Measurements from ENCODE around the gene NF1. TPM values are rescaled to one million over a fixed set of nuclear protein-coding genes. Genes with fewer than 3 reads are reported as not detected.
"Not testable (repeated sequence)": the region's sequence is repeated elsewhere in the genome, so short reads cannot be mapped to it uniquely, and the experiment has no call there.

NF1 gene
- total RNA-seq: 67.0 and 72.2 TPM in 2 replicates

DNA sequence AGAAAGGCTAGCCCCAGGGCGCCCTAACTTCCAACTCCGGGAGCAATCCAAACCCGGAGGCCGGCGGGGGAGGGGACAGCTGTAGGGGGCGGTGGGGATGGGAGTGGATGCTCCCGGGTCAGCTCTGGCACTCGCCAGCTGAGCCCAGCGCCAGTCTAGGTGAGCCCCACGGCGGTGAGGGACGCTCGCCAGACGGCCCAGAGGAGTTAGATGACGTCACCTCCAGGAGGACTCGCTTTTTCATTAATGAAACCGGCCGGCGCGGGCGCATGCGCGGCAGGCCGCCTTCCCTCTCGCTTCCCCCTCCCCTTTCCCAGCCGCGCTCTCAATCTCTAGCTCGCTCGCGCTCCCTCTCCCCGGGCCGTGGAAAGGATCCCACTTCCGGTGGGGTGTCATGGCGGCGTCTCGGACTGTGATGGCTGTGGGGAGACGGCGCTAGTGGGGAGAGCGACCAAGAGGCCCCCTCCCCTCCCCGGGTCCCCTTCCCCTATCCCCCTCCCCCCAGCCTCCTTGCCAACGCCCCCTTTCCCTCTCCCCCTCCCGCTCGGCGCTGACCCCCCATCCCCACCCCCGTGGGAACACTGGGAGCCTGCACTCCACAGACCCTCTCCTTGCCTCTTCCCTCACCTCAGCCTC is at the start of gene NF1:
NF1 (plus strand) TSS at position 378 of the 636 bp plus-strand sequence. CDS start 333 bp downstream, outside the sequence.
- Histone ChIP-seq H4K20me1 (ENCODE audit: insufficient read depth, low read length) (peaks cover 18% of the 10 kb centered on the region), H3K79me2 (ENCODE audit: insufficient read depth, low read length) (peaks cover 45% of the 10 kb centered on the region), H3K9me3 (ENCODE audit: low read depth, low read length) (no peaks in the 10 kb centered on the region), H3K27me3 (ENCODE audit: insufficient read depth, low read length) (no peaks in the 10 kb centered on the region), H3K4me1 (ENCODE audit: insufficient read depth, low read length) (peaks cover 23% of the 10 kb centered on the region), H3K4me2 (ENCODE audit: insufficient read depth, low read length) (peak within 1 kb of the TSS; percentile 99), H2AFZ (ENCODE audit: low read length) (peak within 1 kb of the TSS; percentile 67), H3K4me3 (ENCODE audit: insufficient read depth, low read length) (peak within 1 kb of the TSS; percentile 97), H3K36me3 (ENCODE audit: insufficient read depth, low read length) (no peaks in the 10 kb centered on the region), H3K27ac (ENCODE audit: low read depth, low read length) (peak within 1 kb of the TSS; percentile 73)
- DNase-seq (ENCODE audit: insufficient read length, low spot score, missing footprints): peak; percentile 99
- TF ChIP-seq CTCF (IDR thresholded peaks at IDR 0.05; ENCODE audit: extremely low read depth, low read depth, low read length): no peak

DNA sequence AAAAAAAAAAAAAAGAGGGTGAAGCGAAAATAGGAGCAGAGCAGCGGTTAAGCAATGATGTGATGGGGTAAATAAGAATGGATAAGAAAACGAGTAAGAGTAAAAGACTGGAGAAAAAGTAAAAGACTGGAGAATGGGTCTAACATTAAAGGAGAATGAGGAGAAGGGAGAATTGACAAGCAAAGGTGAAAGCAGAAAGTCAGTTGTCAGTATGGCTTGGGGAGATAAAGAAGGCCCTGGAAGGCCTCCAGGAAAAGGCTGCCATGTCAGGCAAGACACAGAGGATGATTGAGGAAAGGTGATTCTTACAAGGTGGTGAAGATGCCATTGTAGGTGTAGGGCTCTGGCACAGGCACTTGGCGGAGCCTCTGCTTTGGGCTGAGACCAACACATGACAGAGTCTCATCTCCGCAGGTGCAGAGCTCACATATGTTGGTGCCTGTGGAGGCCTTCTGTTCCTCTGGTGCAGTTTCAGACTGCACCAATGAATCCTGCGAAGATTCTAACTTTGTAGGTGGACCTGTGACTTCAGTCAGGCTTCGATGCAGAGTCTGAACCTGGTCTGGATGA is 47.8 kb upstream of the NF1 start:
- H3K4me1 ChIP-seq (ENCODE audit: insufficient read depth, low read length); H3K36me3 ChIP-seq (ENCODE audit: insufficient read depth, low read length); H4K20me1 ChIP-seq (ENCODE audit: insufficient read depth, low read length); H3K27ac ChIP-seq (ENCODE audit: low read depth, low read length); H3K4me2 ChIP-seq (ENCODE audit: insufficient read depth, low read length); H2AFZ ChIP-seq (ENCODE audit: low read length); H3K4me3 ChIP-seq (ENCODE audit: insufficient read depth, low read length); H3K79me2 ChIP-seq (ENCODE audit: insufficient read depth, low read length); DNase-seq (ENCODE audit: insufficient read length, low spot score, missing footprints); H3K9me3 ChIP-seq (ENCODE audit: low read depth, low read length); H3K27me3 ChIP-seq (ENCODE audit: insufficient read depth, low read length): not testable (repeated sequence)

- no peak overlapping the region for H3K4me2 ChIP-seq (ENCODE audit: insufficient read depth, low read length)
- no peak for TF ChIP-seq CTCF (IDR thresholded peaks at IDR 0.05; ENCODE audit: extremely low read depth, low read depth, low read length)
- no peaks in the 10 kb centered on the region for H3K79me2 ChIP-seq (ENCODE audit: insufficient read depth, low read length)
- peaks cover 15% of the 10 kb centered on the region for H3K4me1 ChIP-seq (ENCODE audit: insufficient read depth, low read length)
- no peak overlapping the region for H3K27ac ChIP-seq (ENCODE audit: low read depth, low read length)
- DNase-seq (ENCODE audit: insufficient read length, low spot score, missing footprints): no peak
- H3K27me3 ChIP-seq (ENCODE audit: insufficient read depth, low read length): no peaks in the 10 kb centered on the region
- no peak overlapping the region for H2AFZ ChIP-seq (ENCODE audit: low read length)
- H3K4me3 ChIP-seq (ENCODE audit: insufficient read depth, low read length): no peak overlapping the region
- no peaks in the 10 kb centered on the region for H3K36me3 ChIP-seq (ENCODE audit: insufficient read depth, low read length)
- H4K20me1 ChIP-seq (ENCODE audit: insufficient read depth, low read length): no peaks in the 10 kb centered on the region
- H3K9me3 ChIP-seq (ENCODE audit: low read depth, low read length): no peaks in the 10 kb centered on the region
Measured at GRCh38 chr17:31048142-31048541, 46.6 kb upstream of the NF1 start.

DNA sequence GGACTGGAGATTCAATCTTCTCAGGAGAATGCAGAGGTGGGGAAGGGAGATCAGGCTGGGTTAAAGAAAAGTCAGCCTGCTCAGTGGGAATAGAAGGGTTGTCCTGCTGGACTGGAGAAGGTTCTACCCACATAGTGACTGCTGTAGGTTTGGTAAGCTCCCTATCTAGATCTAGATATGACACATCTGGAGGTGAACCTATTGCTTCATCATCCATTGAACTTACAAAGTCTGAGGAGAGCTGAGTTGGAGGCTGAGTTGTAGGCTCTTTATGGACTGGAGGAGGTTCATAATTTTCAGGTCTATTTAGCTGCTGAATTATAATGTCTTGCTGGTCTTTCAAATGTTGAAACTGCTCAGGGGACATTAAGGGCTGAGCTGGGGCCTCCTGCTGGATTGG is 46.0 kb upstream of the NF1 start:
- no peak overlapping the region for H2AFZ ChIP-seq (ENCODE audit: low read length)
- DNase-seq (ENCODE audit: insufficient read length, low spot score, missing footprints): peak; percentile 18
- H3K36me3 ChIP-seq (ENCODE audit: insufficient read depth, low read length): no peaks in the 10 kb centered on the region
- no peaks in the 10 kb centered on the region for H3K27me3 ChIP-seq (ENCODE audit: insufficient read depth, low read length)
- H3K79me2 ChIP-seq (ENCODE audit: insufficient read depth, low read length): no peaks in the 10 kb centered on the region
- H3K4me1 ChIP-seq (ENCODE audit: insufficient read depth, low read length): peaks cover 15% of the 10 kb centered on the region
- no peak overlapping the region for H3K4me3 ChIP-seq (ENCODE audit: insufficient read depth, low read length)
- no peaks in the 10 kb centered on the region for H3K9me3 ChIP-seq (ENCODE audit: low read depth, low read length)
- no peak overlapping the region for H3K4me2 ChIP-seq (ENCODE audit: insufficient read depth, low read length)
- no peak overlapping the region for H3K27ac ChIP-seq (ENCODE audit: low read depth, low read length)
- H4K20me1 ChIP-seq (ENCODE audit: insufficient read depth, low read length): no peaks in the 10 kb centered on the region
- no peak for TF ChIP-seq CTCF (IDR thresholded peaks at IDR 0.05; ENCODE audit: extremely low read depth, low read depth, low read length)
